ENCODE measurements around the gene ATP7B. TPM values are rescaled to one million over a fixed set of nuclear protein-coding genes. Genes with fewer than 3 reads are reported as not detected.

Gene ATP7B
- polyA plus RNA-seq, 1 experiment, result 1.8 TPM

DNA sequence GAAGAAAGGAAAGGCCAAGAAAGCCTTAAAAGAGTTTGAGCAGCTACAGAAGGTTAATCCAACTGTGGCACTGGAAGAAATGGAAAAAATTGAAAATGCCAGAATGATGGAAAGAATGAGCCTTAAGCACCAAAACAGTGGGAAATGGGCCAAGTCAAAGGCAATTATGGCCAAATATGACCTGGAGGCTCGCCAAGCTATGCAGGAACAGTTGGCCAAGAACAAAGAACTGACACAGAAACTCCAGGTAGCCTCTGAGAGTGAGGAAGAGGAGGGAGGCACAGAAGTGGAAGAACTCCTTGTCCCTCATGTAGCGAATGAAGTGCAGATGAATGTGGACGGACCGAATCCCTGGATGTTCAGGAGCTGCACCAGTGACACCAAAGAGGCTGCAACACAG, 18.3 kb upstream of the ATP7B start:
- CTCF ChIA-PET, result no interaction called here
- H3K27me3 ChIP-seq (ENCODE audit: control insufficient read depth, insufficient read depth, low read length), result no peaks in the 10 kb centered on the region
- H3K4me3 ChIP-seq (ENCODE audit: low read depth, low read length), result no peak overlapping the region
- no peak overlapping the region for H3K27ac ChIP-seq (ENCODE audit: low read depth, low read length)
- POLR2A ChIA-PET, result no interaction called here
- DNase-seq (ENCODE audit: low read depth, low spot score), result no peak
- TF ChIP-seq, protein P1, sequence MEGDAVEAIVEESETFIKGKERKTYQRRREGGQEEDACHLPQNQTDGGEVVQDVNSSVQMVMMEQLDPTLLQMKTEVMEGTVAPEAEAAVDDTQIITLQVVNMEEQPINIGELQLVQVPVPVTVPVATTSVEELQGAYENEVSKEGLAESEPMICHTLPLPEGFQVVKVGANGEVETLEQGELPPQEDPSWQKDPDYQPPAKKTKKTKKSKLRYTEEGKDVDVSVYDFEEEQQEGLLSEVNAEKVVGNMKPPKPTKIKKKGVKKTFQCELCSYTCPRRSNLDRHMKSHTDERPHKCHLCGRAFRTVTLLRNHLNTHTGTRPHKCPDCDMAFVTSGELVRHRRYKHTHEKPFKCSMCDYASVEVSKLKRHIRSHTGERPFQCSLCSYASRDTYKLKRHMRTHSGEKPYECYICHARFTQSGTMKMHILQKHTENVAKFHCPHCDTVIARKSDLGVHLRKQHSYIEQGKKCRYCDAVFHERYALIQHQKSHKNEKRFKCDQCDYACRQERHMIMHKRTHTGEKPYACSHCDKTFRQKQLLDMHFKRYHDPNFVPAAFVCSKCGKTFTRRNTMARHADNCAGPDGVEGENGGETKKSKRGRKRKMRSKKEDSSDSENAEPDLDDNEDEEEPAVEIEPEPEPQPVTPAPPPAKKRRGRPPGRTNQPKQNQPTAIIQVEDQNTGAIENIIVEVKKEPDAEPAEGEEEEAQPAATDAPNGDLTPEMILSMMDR (IDR thresholded peaks at IDR 0.05; ENCODE audit: low read depth, low read length), result no peak
- H3K9me3 ChIP-seq (ENCODE audit: control insufficient read depth, insufficient read depth, low read length), result no peaks in the 10 kb centered on the region

DNA sequence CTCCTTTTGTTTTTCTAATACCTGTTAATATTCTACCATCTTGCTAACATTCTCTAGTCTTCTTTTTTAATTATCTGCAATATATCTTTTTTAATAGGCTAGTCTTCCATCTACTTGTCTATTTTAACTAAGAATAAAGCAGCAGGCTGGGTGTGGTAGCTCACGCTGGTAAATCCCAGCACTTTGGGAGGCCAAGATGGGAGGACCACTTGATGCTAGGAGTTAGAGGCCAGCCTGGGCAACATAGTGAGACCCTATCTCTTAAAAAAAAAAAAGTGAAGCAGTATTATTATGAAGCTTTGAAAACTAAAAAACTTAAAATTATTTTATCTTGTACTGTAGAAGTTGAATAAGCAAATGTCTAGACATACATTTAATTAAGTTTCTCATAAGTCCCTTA, 16.6 kb upstream of the ATP7B start:
- H3K27me3 ChIP-seq (ENCODE audit: control insufficient read depth, insufficient read depth, low read length), result no peaks in the 10 kb centered on the region
- no peaks in the 10 kb centered on the region for H3K9me3 ChIP-seq (ENCODE audit: control insufficient read depth, insufficient read depth, low read length)
- H3K4me3 ChIP-seq (ENCODE audit: low read depth, low read length), result no peak overlapping the region
- ChIA-PET POLR2A (no interaction called here), CTCF (no interaction called here)
- TF ChIP-seq, protein P1 (IDR thresholded peaks at IDR 0.05; ENCODE audit: low read depth, low read length), result no peak
- no peak for DNase-seq (ENCODE audit: low read depth, low spot score)
- no peak overlapping the region for H3K27ac ChIP-seq (ENCODE audit: low read depth, low read length)

DNA sequence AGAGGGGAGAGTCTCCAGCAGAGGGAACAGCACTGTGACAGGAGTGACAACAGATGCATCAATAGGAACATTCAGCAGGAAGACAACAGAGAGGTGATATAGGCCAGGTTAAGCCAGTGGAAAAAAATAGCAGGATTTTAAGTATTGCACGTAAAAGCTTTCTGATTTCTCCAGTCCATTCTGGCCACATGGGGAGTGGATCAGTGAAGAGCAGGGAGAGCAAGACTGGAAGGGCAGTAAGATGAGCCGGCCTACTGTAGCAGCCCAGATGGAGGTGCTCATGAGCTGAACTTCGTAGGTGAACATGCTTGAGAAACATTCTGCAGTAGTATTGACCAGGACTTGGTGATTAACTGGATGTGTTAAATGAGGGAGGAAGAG, 15.0 kb upstream of the ATP7B start:
- ChIA-PET CTCF (no interaction called here), POLR2A (no interaction called here)

DNA sequence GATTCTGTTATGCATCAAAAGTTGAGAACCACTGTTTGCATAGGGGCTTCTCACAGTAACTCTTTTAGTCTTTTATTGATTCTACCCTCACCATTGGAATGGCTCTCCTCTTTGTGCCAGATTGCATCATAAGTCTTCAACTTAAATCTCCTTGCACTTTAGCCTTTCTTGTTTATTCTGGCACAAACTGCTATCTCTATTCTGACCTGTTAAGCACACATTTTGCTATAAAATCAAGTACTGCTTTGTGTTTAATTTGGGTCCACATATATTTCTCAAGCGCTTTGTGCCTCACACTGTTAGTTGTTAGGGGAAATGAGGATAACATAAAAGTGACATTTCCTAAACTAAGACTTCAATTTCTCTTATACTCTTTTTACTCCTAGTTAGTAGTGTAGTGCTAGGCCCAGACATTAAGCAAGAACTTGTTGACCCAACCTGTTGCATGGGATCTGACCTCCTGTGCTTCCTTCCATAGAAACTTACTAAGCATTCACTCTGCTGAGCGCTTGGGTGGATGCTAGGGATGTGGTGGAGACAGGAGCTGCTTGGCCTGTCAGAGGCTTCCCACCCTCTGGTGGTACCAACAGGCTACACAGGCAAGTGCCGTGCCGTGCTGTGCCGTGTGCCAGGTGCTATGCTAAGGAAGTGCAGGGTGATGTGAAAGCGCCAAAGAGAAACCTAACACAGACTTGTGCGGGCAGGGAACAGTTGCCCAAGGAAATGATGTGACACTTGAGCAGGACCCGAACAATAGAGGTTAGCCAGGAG, 14.4 kb upstream of the ATP7B start:
- POLR2A ChIA-PET, result no interaction called here
- no peak overlapping the region for H3K4me3 ChIP-seq (ENCODE audit: low read depth, low read length)
- TF ChIP-seq, protein P1 (IDR thresholded peaks at IDR 0.05; ENCODE audit: low read depth, low read length), result no peak
- no peaks in the 10 kb centered on the region for H3K27me3 ChIP-seq (ENCODE audit: control insufficient read depth, insufficient read depth, low read length)
- no peaks in the 10 kb centered on the region for H3K9me3 ChIP-seq (ENCODE audit: control insufficient read depth, insufficient read depth, low read length)
- H3K27ac ChIP-seq (ENCODE audit: low read depth, low read length), result no peak overlapping the region
- CTCF ChIA-PET, result no interaction called here
- no peak for DNase-seq (ENCODE audit: low read depth, low spot score)

More for the DNA sequence above, 15.0 kb upstream of the ATP7B start:
- TF ChIP-seq, protein P1 (IDR thresholded peaks at IDR 0.05; ENCODE audit: low read depth, low read length), result no peak
- Histone ChIP-seq H3K9me3 (ENCODE audit: control insufficient read depth, insufficient read depth, low read length) (no peaks in the 10 kb centered on the region), H3K27ac (ENCODE audit: low read depth, low read length) (no peak overlapping the region), H3K27me3 (ENCODE audit: control insufficient read depth, insufficient read depth, low read length) (no peaks in the 10 kb centered on the region), H3K4me3 (ENCODE audit: low read depth, low read length) (no peak overlapping the region)
- no peak for DNase-seq (ENCODE audit: low read depth, low spot score)

DNA sequence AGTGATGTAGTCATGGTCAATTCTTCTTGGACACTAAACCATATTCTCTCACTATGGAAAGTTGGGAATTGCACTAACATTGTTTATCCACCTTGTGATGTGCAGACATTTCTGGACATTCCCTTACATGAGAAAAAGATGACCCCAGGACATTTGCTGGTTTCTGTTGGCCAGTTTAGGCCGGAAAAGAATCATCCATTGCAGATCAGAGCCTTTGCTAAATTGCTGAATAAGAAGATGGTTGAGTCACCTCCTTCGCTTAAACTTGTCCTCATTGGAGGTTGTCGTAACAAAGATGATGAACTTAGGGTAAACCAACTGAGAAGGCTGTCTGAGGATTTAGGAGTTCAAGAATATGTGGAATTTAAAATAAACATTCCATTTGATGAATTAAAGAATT, 13.2 kb upstream of the ATP7B start, which contains the start of gene UTP14C:
UTP14C (plus strand) TSS at position 211 of the 400 bp plus-strand sequence. CDS start 4,114 bp downstream, outside the sequence.
- TF ChIP-seq, protein P1 (IDR thresholded peaks at IDR 0.05; ENCODE audit: low read depth, low read length), result no peak
- CTCF ChIA-PET, result no interaction called here
- DNase-seq (ENCODE audit: low read depth, low spot score), result no peak
- no peaks in the 10 kb centered on the region for H3K27me3 ChIP-seq (ENCODE audit: control insufficient read depth, insufficient read depth, low read length)
- no peak within 1 kb of the TSS for H3K4me3 ChIP-seq (ENCODE audit: low read depth, low read length)
- no peaks in the 10 kb centered on the region for H3K9me3 ChIP-seq (ENCODE audit: control insufficient read depth, insufficient read depth, low read length)
- no peak within 1 kb of the TSS for H3K27ac ChIP-seq (ENCODE audit: low read depth, low read length)
- POLR2A ChIA-PET, result no interaction called here

All from AG04450 (cell line).